Measurements from ENCODE around the gene SNCA. TPM values are rescaled to one million over a fixed set of nuclear protein-coding genes. Genes with fewer than 3 reads are reported as not detected.

Gene SNCA
- total and polyA plus RNA-seq, 2 of the 8 experiments (the other 6 are each of a cell fraction or from before 2014, with no cell fraction given) = 8.5 to 16.8 TPM

GRCh38 chr4:89878611-89879010, 41.6 kb upstream of the SNCA start (continued):
- no peak for TF ChIP-seq YY1 (IDR thresholded peaks at IDR 0.05; ENCODE audit: low read depth, low read length)
- TF ChIP-seq SAP30 (IDR thresholded peaks at IDR 0.05; ENCODE audit: insufficient read depth, insufficient replicate concordance, low read length) = no peak
- TF ChIP-seq POLR2A (IDR thresholded peaks at IDR 0.05; ENCODE audit: control extremely low read depth in 1 of 2, low read depth in 2 of 2, low read length in 2 of 2) = no peak
- no peak for TF ChIP-seq JUND (IDR thresholded peaks at IDR 0.05; ENCODE audit: low read length)
- no peak for TF ChIP-seq SIRT6 (IDR thresholded peaks at IDR 0.05; ENCODE audit: low read length)
- TF ChIP-seq RNF2 (IDR thresholded peaks at IDR 0.05; ENCODE audit: borderline replicate concordance, low read depth, low read length, missing control alignments, poor library complexity, severe bottlenecking) = no peak
